HG03469 (cell line): ENCODE results near the gene RBBP4.
"Not testable (repeated sequence)": the region's sequence is repeated elsewhere in the genome, so short reads cannot be mapped to it uniquely, and the experiment has no call there.

Experiments
- ATAC-seq: cut with Tn5 transposase; IDR thresholded peaks from one replicate; pipeline ENCODE4 v1.9.1; 2021; ENCODE audit warnings: mild to moderate bottlenecking, moderate library complexity, moderate number of reproducible peaks; ENCODE audit not compliant: unreplicated experiment

Gene RBBP4

GRCh38 chr1:32636914-32637645 lies 13.9 kb upstream of the RBBP4 start:
- ATAC-seq = no peak

- ATAC-seq = no peak
These were observed 11.4 kb upstream of the RBBP4 start for GRCh38 chr1:32639489-32640075.

GRCh38 chr1:32642292-32642827 lies 8.6 kb upstream of the RBBP4 start:
- ATAC-seq = not testable (repeated sequence)

GRCh38 chr1:32644426-32644825 lies 6.6 kb upstream of the RBBP4 start:
- no peak for ATAC-seq

- ATAC-seq = no peak
These were observed 3.5 kb upstream of the RBBP4 start for GRCh38 chr1:32647308-32648134.

GRCh38 chr1:32650248-32650751 lies 708 bp upstream of the RBBP4 start, which contains the start of gene ZBTB8OS:
Gene ZBTB8OS (minus strand): TSS chr1:32650550. CDS start chr1:32650529, 21 bp downstream.
- peak; percentile 43 for ATAC-seq

GRCh38 chr1:32651461-32652073 lies 559 bp downstream of the RBBP4 start:
- peak; percentile 1 for ATAC-seq

- no peak for ATAC-seq
These were observed 1.4 kb downstream of the RBBP4 start for GRCh38 chr1:32652244-32652962.

- no peak for ATAC-seq
These were observed 8.6 kb downstream of the RBBP4 start for GRCh38 chr1:32659581-32659980.

- ATAC-seq = no peak
These were observed 14.9 kb downstream of the RBBP4 start for GRCh38 chr1:32665915-32666314.

GRCh38 chr1:32666901-32667566 lies 16.0 kb downstream of the RBBP4 start:
- no peak for ATAC-seq

- ATAC-seq = not testable (repeated sequence)
These were observed 17.7 kb downstream of the RBBP4 start for GRCh38 chr1:32668716-32669115.

GRCh38 chr1:32676945-32677344 lies 25.9 kb downstream of the RBBP4 start:
- ATAC-seq = no peak

GRCh38 chr1:32679993-32680392 lies 29.0 kb downstream of the RBBP4 start:
- ATAC-seq = not testable (repeated sequence)

GRCh38 chr1:32680642-32681041 lies 29.6 kb downstream of the RBBP4 start:
- ATAC-seq = no peak

- no peak for ATAC-seq
These were observed 30.5 kb downstream of the RBBP4 start for GRCh38 chr1:32681509-32681908.

- no peak for ATAC-seq
These were observed 31.0 kb downstream of the RBBP4 start for GRCh38 chr1:32681999-32682398.

- ATAC-seq = no peak
These were observed 32.4 kb downstream of the RBBP4 start for GRCh38 chr1:32683397-32683796.

GRCh38 chr1:32684167-32684811 lies 33.3 kb downstream of the RBBP4 start:
- ATAC-seq = no peak
